Urothelium cell line (cell line): ENCODE results near the gene SOX5.
"Not testable (repeated sequence)": the region's sequence is repeated elsewhere in the genome, so short reads cannot be mapped to it uniquely, and the experiment has no call there.

Source experiments
- DNase-seq: peaks from one replicate; pipeline ENCODE4 v3.0.0; 2011; ENCODE audit warnings: low spot score, mixed read lengths
- FAIRE-seq: peaks from 2 replicates; lab custom pipeline; 2011; peaks lifted over from hg19 to GRCh38; lab: Jason Lieb, UNC

SOX5 gene

DNA sequence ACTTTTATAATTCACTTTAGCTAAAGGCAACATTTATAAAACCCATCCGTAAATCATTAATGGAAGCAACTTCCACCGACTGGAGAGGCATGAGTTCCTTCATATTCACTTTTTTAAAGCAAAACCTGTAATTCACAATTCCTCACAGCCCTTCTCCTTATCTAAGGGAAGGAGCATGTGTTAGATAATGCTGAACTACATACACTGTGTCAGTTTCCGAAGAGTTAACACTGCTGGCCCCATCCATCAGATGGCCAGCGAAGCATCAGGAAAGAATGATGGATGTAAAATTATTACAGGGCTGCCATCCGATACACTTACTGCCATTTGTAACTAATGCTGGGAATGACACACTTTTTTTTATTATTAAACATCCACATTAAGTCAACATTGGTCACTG lies 392.8 kb downstream of the SOX5 start:
- FAIRE-seq (no peak), DNase-seq (no peak)

DNA sequence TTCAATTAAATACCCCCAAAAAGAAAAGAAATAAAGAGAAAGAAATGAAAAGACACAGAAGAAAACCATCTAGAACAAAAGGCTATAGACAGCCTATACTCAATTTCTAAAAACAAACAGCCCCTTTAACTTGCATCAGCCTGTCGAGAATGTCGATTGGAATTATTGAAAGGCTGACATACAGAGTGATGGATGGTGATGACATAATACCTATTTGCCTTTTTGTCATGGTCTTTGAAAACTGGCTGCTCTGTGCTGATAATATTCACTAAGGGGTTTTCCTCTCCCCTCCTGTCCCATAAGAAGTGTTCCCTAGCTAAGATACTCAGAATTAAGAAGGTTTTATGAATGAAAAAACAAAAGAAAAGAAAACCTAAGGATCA lies 393.7 kb downstream of the SOX5 start:
- DNase-seq (no peak), FAIRE-seq (no peak)

- FAIRE-seq: no peak
- DNase-seq: no peak
Measured at GRCh38 chr12:23555180-23555824, 394.2 kb downstream of the SOX5 start.

DNA sequence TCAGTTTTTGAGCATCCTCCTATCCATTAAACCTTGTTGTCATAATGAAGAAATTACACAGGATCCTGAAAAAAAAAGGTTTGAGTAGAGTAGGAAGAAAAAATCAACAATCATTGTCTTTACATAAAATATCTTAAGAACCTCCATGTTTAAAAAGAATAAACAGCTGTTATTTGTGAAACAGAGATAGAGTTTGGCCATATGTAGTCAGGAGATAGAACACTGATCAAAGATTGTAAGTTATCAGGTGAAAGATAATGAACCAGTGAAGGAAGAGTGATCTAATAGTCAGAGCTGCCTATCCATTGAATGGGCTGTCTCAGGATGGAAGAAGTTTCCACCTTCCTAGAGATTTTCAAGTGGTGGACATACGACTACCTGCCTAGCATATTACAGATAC lies 397.1 kb downstream of the SOX5 start:
- DNase-seq (no peak), FAIRE-seq (no peak)

- DNase-seq (no peak), FAIRE-seq (no peak)
Measured at GRCh38 chr12:23550753-23551152, 398.7 kb downstream of the SOX5 start.

DNA sequence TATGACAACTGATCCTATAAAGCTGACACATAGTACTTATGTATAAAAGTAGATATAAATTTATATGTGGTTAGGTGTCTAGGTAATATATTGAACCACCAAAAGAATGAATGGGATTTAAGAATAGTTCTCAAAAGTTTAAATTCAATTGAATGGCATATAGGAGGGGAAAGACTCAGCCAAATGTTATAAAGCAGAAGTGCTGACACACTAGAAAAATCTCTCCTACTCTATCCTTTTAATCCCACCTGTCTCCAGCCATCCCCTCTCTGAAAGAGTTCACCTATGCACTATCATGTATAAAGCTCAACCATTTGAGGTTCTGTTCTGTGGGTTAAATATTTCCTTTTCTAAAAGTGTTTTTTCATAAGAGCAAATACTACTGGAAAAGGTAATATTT lies 400.7 kb downstream of the SOX5 start:
- FAIRE-seq (no peak), DNase-seq (no peak)

- FAIRE-seq: no peak
- DNase-seq: no peak
Measured at GRCh38 chr12:23546756-23547155, 402.7 kb downstream of the SOX5 start.

- FAIRE-seq: no peak
- DNase-seq: no peak
Measured at GRCh38 chr12:23543767-23544166, 405.7 kb downstream of the SOX5 start.

DNA sequence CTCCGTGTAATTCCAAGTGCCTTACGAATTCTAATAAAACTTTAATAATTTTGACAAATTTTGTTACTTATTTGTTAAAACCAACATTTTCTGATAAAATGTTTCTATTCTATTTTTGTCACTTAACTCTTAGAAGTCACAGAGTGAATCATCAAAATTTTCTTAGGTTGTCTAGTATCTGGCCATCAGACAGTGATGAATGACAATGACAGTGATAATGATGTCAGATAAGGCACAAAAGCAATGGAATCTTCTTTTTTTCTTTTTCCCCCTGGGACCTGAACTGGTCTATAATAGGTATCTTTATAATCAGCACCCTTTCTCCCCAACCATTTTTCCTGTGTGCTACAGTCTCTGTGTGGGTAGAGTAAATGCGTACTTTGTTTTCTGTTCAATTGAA lies 407.3 kb downstream of the SOX5 start:
- no peak for FAIRE-seq
- DNase-seq: no peak

- FAIRE-seq: no peak
Measured at GRCh38 chr12:23540572-23540971, 408.9 kb downstream of the SOX5 start.

DNA sequence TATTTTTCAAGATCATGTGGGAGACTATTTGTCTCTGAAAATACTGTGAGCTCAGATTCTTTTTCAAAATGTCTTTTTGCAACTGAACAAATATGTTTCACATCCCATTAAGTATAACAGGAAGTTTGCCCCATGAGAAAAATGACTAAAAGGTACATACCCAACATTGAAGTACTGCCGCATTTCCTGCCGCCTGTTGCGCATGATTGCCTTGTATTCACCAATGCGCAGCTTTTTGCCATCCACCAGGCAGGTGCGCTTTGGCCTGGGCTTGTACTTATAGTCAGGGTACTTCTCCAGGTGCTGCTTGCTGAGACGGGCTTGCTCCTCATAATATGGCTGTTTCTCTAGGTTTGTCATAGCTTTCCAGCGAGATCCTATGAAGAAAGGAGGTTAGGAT lies 413.2 kb downstream of the SOX5 start:
- no peak for FAIRE-seq
- no peak for DNase-seq

More at GRCh38 chr12:23540572-23540971, 408.9 kb downstream of the SOX5 start:
- no peak for DNase-seq

DNA sequence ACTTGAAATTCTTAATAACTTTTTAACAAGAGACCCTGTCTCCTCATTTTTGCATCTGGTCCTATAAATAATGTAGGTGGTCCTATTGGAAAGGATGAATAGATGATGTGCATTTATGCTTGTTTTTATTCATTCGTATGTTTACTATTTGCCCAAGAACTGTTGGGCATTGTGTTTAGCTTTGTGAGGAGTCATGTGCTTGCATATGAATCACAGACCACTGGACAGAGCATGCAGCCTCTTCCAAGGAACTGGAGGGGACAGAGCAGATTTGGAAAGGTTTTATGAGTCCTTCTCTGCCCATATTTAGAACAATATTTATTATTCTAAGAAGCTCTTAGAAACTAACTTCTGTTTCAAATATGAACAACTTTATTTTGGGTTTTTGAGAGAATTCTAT lies 414.0 kb downstream of the SOX5 start:
- no peak for FAIRE-seq
- no peak for DNase-seq

DNA sequence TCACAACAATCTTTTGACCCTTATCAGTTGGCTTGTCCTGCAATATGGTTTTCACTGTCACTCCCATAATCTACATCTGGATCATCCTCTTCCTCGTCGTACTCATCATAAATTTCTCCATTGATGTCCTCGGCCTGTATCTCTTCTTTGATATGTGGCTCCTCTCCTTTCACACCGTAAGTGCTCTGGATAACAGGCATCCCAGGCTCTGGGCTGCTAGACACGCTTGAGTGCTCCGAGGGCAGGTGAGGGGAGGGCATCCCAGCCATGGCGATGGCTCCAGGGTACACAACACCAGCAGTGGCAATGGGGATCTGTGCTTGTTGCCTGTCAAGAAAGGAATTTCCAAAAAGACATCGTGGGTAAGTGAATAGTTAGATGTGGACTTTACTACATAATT lies 415.3 kb downstream of the SOX5 start:
- FAIRE-seq (no peak), DNase-seq (no peak)

GRCh38 chr12:23533699-23534098 lies 415.8 kb downstream of the SOX5 start:
- FAIRE-seq (no peak), DNase-seq (no peak)

DNA sequence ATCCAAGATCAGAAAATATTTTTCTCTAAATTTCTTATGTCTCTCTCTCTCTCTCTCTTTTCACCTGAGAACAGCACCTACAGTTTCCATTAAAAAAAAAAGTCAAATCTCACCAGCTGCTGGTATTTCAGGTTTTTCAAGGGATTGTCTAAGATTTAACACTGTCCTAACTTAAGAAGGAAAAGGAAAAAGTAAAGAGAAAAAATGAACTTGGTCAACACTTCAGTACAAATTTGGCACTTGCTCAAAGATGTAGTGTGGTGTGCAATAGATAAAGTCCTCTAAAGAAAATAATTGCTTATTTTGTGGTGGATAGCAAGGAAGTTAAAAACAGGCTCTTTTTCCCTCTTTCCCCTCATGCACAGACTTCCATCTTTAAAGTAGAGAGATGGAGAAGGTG lies 416.2 kb downstream of the SOX5 start:
- no peak for DNase-seq
- no peak for FAIRE-seq

- FAIRE-seq: no peak
Measured at GRCh38 chr12:23528316-23528715, 421.2 kb downstream of the SOX5 start.

GRCh38 chr12:23525450-23526072 lies 423.9 kb downstream of the SOX5 start:
- FAIRE-seq (no peak), DNase-seq (peak; percentile 26)

More at GRCh38 chr12:23528316-23528715, 421.2 kb downstream of the SOX5 start:
- DNase-seq: no peak

GRCh38 chr12:23523339-23523738 lies 426.1 kb downstream of the SOX5 start:
- no peak for FAIRE-seq

GRCh38 chr12:23519444-23519843 lies 430.0 kb downstream of the SOX5 start:
- not testable (repeated sequence) for FAIRE-seq, DNase-seq

More at GRCh38 chr12:23523339-23523738, 426.1 kb downstream of the SOX5 start:
- DNase-seq: no peak

GRCh38 chr12:23515785-23516184 lies 433.7 kb downstream of the SOX5 start:
- DNase-seq, FAIRE-seq: not testable (repeated sequence)

- no peak for FAIRE-seq
- DNase-seq: no peak
Measured at GRCh38 chr12:23510484-23510883, 439.0 kb downstream of the SOX5 start.

DNA sequence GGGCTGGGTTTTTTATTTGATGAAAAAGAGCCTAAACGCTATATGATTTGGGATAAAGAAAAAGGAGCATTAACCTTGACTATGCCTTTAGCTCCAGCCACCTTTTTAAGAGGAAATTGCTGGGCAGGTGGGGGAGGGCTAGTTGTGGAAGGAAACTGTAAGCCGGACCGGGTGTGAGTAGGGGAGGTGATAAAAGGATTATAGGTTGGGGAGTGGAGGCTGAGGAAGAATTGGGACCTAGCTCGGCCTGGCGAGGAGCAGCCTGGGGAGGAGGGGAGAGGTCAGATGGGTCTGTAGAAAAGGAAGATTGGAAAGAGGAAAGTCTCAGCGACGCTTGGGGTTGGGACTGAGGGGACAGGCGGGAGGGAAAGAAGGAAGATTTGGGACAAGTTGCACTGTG lies 439.6 kb downstream of the SOX5 start:
- not testable (repeated sequence) for DNase-seq, FAIRE-seq

DNA sequence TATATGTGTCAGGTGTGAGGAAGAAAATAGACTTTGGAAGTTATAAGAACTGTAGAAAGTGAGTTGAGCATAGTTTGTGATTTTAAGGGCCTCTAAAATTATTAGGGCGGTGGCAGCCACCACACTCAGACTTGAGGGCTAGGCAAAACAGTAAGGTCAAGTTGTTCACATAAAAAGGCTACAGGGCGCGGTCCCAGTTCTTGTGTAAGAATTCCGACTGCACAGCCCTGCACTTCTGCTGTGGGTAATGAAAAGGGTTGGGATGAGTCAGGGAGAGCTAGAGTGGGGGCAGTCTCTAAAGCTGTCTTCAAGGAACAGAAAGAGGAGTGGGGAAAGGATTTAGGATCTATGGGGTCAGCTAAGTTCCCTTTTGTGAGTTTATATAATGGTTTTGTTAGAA lies 441.7 kb downstream of the SOX5 start:
- FAIRE-seq, DNase-seq: not testable (repeated sequence)
